Heart right ventricle (tissue), 16 donors: ENCODE data around the gene SELPLG. TPM values are rescaled to one million over a fixed set of nuclear protein-coding genes. Genes with fewer than 3 reads are reported as not detected.

Experiments used
- ATAC-seq, 8 donors: fragments of 200-7000 bp; cut with Tn5 transposase; one replicate each; pipeline ENCODE4 v1.9.1; 2020; ENCODE audit warnings: mild to moderate bottlenecking in 8 of 8, moderate library complexity in 8 of 8, moderate number of reproducible peaks in 1 of 8
- DNase-seq, 2 donors: peaks; one replicate each; pipeline ENCODE4 v3.0.0-alpha.2; 2020
- H3K27ac ChIP-seq, 10 donors: fragments of 200-600 bp; sonication (generic) in 2 of 10; one replicate each; pipeline versions ENCODE4 v1.5.0 to v1.8.0; 2020 to 2022; ENCODE audit warnings: mild to moderate bottlenecking in 3 of 10
- H3K27me3 ChIP-seq, 7 donors: fragments of 200-600 bp; one replicate each; pipeline ENCODE4 v1.8.0; 2021 to 2022; ENCODE audit warnings: mild to moderate bottlenecking in 2 of 7
- H3K36me3 ChIP-seq, 9 donors: fragments of 200-600 bp; sonication (generic) in 1 of 9; one replicate each; pipeline versions ENCODE4 v1.5.0 to v1.8.0; 2020 to 2022; ENCODE audit warnings: mild to moderate bottlenecking in 2 of 9
- H3K4me1 ChIP-seq, 9 donors: fragments of 200-600 bp; sonication (generic) in 1 of 9; one replicate each; pipeline versions ENCODE4 v1.5.0 to v1.8.0; 2020 to 2022; ENCODE audit warnings: mild to moderate bottlenecking in 4 of 9
- H3K4me3 ChIP-seq, 10 donors: fragments of 200-600 bp; sonication (generic) in 2 of 10; one replicate each; pipeline versions ENCODE4 v1.5.0 to v1.8.0; 2020 to 2022; ENCODE audit warnings: mild to moderate bottlenecking in 7 of 10, moderate library complexity in 2 of 10
- H3K9me3 ChIP-seq, 11 donors: fragments of 200-600 bp in 10 of 11; sonication (generic) in 2 of 11; one replicate each; pipeline versions ENCODE4 v1.5.0 to v1.8.0; 2013 to 2022; ENCODE audit warnings: mild to moderate bottlenecking in 2 of 11, control low read depth in 1 of 11, moderate library complexity in 1 of 11
- CTCF ChIP-seq, 9 donors: fragments of 200-600 bp; sonication (generic) in 2 of 9; IDR thresholded peaks; one replicate each; pipeline versions ENCODE4 v1.5.0 to v1.8.0; 2021 to 2022; ENCODE audit warnings: antibody characterized with exemption in 9 of 9, mild to moderate bottlenecking in 5 of 9, moderate library complexity in 1 of 9
- WGBS, 2 donors: extraction: QIAGEN DNeasy Blood & Tissue Kit; methylation state at CpG; one replicate each; pipeline ENCODE4 v1.1.7; 2013; ENCODE audit warnings: inconsistent platforms in 1 of 2; 5-methylcytosine and 5-hydroxymethylcytosine counted together
- intact Hi-C, 10 donors: fragments of 100-400 bp; cut with DNase I; formaldehyde crosslinking; loops; one replicate each; pipeline versions ENCODE4 v1.11.1 to v1.14.2; 2022
- polyA plus RNA-seq, 2 donors: library from polyadenylated mRNA; stranded (reverse); fragments of 200-250 nt; gene quantifications; one replicate each; pipeline ENCODE4 v1.2.3, GENCODE V29; 2013
- total RNA-seq, 10 donors: library from RNA; stranded (reverse); fragmentation: NEBNext Ultra II Directional in 3 of 10; extraction: Animal tissue kit (Norgen Biotek cat#: 25700) in 3 of 10; gene quantifications; one replicate each; pipeline versions ENCODE4 v1.2.1 to v1.2.4, GENCODE V29; 2021 to 2023
- donor health status: Arrhythmogenic right ventricular cardiomyopathy.
- donor health status: ischemic (EF 13 %, LVEDD 7.1; RV severe dilation, severe dysfunction).
- donor health status: healthy with polysubstance abuse.
- donor health status: DM: no; HTN: yes; CAD: no.
- donor health status: DM: no; HTN: no; CAD: no.
- donor health status: ischemic (EF 25% LVEDD 6.9; RV normal size, moderate dysfunction).
- donor health status: ischemic (EF 25% LVEDD 5.7; RV mildly dilated, moderate dysfunction).
- donor health status: healthy.
- donor health status: DM: yes; HTN: yes; CAD: no.
- donor health status: Ischemic cardiomyopathy.
- donor health status: ischemic (EF 35%, LVEDD 5.7; RV mildly dilated, moderate dysfunction).
- donor health status: nonischemic (EF 11% LVEDD 7.7; RV severe dilation, severe dysfunction).
- donor health status: DM: yes; HTN: yes; CAD: no.
- donor health status: PGD.
- donor health status: ischemic (EF 29% LVEDD 5.4; RV normal size, mild dysfunction).
- donor health status: nonischemic (EF 23%, LVEDD 6.1; RV moderate dilation, normal function).

SELPLG gene
- total and polyA plus RNA-seq, 12 donors = 0.88 to 17.6 (median 2.4) TPM

DNA sequence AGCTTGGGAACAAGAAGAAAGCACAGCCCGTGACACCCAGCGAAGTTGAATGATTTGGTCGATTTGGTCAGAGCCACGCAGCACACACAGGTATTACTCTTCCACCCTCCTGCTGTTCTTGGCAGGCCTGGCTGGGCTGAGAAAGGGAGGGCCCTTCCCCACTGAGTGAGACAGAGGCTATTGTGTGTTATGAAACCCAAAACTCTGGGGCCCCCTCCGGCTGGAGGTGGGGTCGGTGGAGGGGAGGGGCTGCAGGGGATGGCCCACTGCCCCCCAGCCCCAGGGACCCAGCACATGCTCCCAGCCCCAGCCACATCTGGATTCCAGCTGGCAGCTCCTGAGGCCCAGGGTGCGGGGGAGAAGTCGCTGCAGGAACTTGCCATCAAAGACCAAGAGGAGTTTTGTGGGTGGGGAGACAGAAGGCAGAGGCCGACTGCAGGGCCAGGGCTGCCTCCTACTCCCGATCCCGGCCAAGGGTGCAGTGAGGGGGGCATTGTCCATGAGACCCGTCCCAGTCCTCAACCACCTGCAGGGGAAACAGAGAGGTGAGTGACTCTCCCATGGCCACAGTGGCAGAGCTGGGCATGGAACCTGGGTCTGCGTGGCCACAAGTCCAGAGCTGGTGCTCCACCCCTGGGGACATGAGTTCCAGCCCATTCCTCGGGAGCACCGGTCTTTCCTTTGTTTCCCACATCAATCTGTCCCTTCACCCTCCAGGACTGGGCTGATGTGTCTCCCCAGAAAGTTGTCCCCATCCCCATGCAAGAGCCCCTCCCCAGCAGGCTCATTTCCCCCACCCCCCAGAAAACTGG, 44.5 kb downstream of the SELPLG start:
- TF ChIP-seq CTCF (IDR thresholded peaks at IDR 0.05) = no peak
- intact Hi-C loops = no loop called here
- Histone ChIP-seq H3K27me3 (no peaks in the 10 kb centered on the region), H3K36me3 (no peaks in the 10 kb centered on the region), H3K4me3 (no peak overlapping the region), H3K9me3 (no peaks in the 10 kb centered on the region), H3K27ac (no peak overlapping the region), H3K4me1 (peaks cover 0 to 6% (median 0%) of the 10 kb centered on the region in 9 donors)
- WGBS, 2 donors = 51 to 56% methylated on average over 15 of the region's 15 CpGs
- ATAC-seq (peak in 6 of 8 donors; percentile 12 to 53 (median 38)), DNase-seq (no peak)

DNA sequence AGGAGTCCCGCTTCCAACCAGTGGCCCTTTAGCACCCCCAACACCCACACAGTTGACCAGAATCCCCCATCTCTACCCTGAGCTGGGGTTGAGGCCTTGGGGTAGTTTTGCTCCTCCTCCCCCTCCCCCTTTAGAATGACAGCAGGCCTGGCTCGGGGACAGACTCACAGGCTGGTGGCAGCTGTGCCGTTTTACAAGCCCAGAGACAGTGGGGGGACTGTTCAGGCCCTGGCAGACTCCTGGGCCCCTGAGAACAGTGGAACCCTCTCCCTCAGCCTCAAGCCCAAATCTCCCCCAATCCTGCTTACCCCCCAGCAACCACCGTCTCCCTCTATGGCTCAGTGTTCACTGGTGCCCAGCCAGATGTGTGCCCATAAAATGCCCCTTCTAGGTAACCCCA, 45.9 kb downstream of the SELPLG start:
- no peaks in the 10 kb centered on the region for H3K36me3 ChIP-seq
- DNase-seq = no peak
- TF ChIP-seq CTCF (IDR thresholded peaks at IDR 0.05) = no peak
- no peak overlapping the region for H3K27ac ChIP-seq
- ATAC-seq = peak in 2 of 8 donors; percentile 32 to 34
- H3K4me3 ChIP-seq = no peak overlapping the region
- 61 to 65% methylated on average over 4 of the region's 4 CpGs for WGBS, 2 donors
- H3K9me3 ChIP-seq = no peaks in the 10 kb centered on the region
- peaks cover 0 to 12% (median 0%) of the 10 kb centered on the region in 9 donors for H3K4me1 ChIP-seq
- H3K27me3 ChIP-seq = no peaks in the 10 kb centered on the region
- intact Hi-C loops = no loop called here

GRCh38 chr12:108586306-108586705, 47.4 kb downstream of the SELPLG start:
- ATAC-seq (no peak), DNase-seq (no peak)
- H3K27me3 ChIP-seq = no peaks in the 10 kb centered on the region
- no peaks in the 10 kb centered on the region for H3K9me3 ChIP-seq
- TF ChIP-seq CTCF (IDR thresholded peaks at IDR 0.05) = no peak
- H3K36me3 ChIP-seq = no peaks in the 10 kb centered on the region
- no peak overlapping the region for H3K27ac ChIP-seq
- H3K4me3 ChIP-seq = no peak overlapping the region
- 92 to 93% methylated on average over 11 of the region's 11 CpGs for WGBS, 2 donors
- intact Hi-C loops = no loop called here
- peaks cover 0 to 13% (median 0%) of the 10 kb centered on the region in 9 donors for H3K4me1 ChIP-seq

DNA sequence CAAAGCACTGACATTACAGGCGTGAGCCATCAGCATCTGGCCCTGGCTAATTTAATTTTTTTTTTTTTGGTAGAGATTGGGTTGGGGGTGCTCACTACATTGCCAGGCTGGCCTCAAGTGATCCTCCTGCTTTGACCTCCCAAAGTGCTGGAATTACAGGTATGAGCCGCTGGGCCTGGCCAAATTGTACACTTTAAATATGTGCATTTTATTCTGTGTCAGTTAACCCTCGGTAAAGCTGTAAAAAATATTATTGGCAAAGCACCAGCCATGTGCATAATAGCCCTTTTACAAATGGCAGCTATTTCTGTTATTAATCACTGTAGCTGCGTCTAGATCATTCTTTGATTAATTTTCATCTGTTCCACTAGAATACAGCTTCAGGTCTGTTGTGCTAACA, 47.8 kb downstream of the SELPLG start:
- Histone ChIP-seq H3K27me3 (no peaks in the 10 kb centered on the region), H3K4me1 (peaks cover 0 to 17% (median 0%) of the 10 kb centered on the region in 9 donors), H3K36me3 (no peaks in the 10 kb centered on the region), H3K27ac (no peak overlapping the region), H3K9me3 (no peaks in the 10 kb centered on the region), H3K4me3 (no peak overlapping the region)
- WGBS, 2 donors = 72 to 77% methylated on average over 4 of the region's 4 CpGs
- DNase-seq (no peak), ATAC-seq (no peak)
- intact Hi-C loops = no loop called here
- TF ChIP-seq CTCF (IDR thresholded peaks at IDR 0.05) = no peak
